Right renal cortex interstitium (tissue), 3 donors: Measurements from ENCODE around the gene FXYD3. TPM values are rescaled to one million over a fixed set of nuclear protein-coding genes. Genes with fewer than 3 reads are reported as not detected.

Source experiments
- polyA plus RNA-seq, 3 donors: library from polyadenylated mRNA; unstranded; fragments of 120-200 nt; gene quantifications; one replicate each; pipeline ENCODE4 v1.2.1, GENCODE V29; 2013; ENCODE audit not compliant: insufficient read length in 3 of 3

Gene FXYD3
- polyA plus RNA-seq, 3 donors, result 7.0 to 26.7 (median 15.4) TPM

Other genes with a start within 250 kb of the FXYD3 start
- 1 to 10 TPM; 7.0 to 8.5 (median 7.8) TPM for gene ZNF30, start 188.9 kb upstream of the FXYD3 start, polyA plus RNA-seq
- 1 to 10 TPM; 6.9 to 7.9 (median 7.0) TPM for gene ZNF792, start 151.6 kb upstream of the FXYD3 start, polyA plus RNA-seq
- gene GRAMD1A, start 115.5 kb upstream of the FXYD3 start, polyA plus RNA-seq, result 10 to 100 TPM; 38.3 to 51.2 (median 46.1) TPM
- gene SCN1B, start 85.4 kb upstream of the FXYD3 start, polyA plus RNA-seq, result under 1 TPM; 0.55 to 0.92 (median 0.64) TPM
- gene HPN, start 74.1 kb upstream of the FXYD3 start, polyA plus RNA-seq, result 100 to 1,000 TPM in 1 of 3 donors, 10 to 100 TPM in 2; 78.8 to 102 (median 83.3) TPM
- 1 to 10 TPM; 2.2 to 3.0 (median 2.3) TPM for gene LGI4, start 19.2 kb downstream of the FXYD3 start, polyA plus RNA-seq
- 10 to 100 TPM; 16.1 to 22.5 (median 20.2) TPM for gene FXYD1, start 23.0 kb downstream of the FXYD3 start, polyA plus RNA-seq
- 1 to 10 TPM in 1 of 3 donors, under 1 TPM in 2; 0.50 to 1.0 (median 0.57) TPM for gene FXYD7, start 27.4 kb downstream of the FXYD3 start, polyA plus RNA-seq
- gene FXYD5, start 38.9 kb downstream of the FXYD3 start, polyA plus RNA-seq, result 10 to 100 TPM; 19.1 to 36.7 (median 25.5) TPM
- gene FAM187B, start 112.9 kb downstream of the FXYD3 start, polyA plus RNA-seq, result not detected
- gene LSR, start 133.2 kb downstream of the FXYD3 start, polyA plus RNA-seq, result 10 to 100 TPM; 38.5 to 52.0 (median 51.5) TPM
- gene USF2, start 153.1 kb downstream of the FXYD3 start, polyA plus RNA-seq, result 100 to 1,000 TPM; 160 to 166 (median 164) TPM
- gene HAMP, start 166.7 kb downstream of the FXYD3 start, polyA plus RNA-seq, result under 1 TPM in 2 of 3 donors, not detected in 1; 0.06 to 0.31 TPM
- gene MAG, start 176.3 kb downstream of the FXYD3 start, polyA plus RNA-seq, result 1 to 10 TPM; 1.9 to 2.7 (median 2.3) TPM
- gene CD22, start 213.4 kb downstream of the FXYD3 start, polyA plus RNA-seq, result 1 to 10 TPM; 5.1 to 10.0 (median 8.7) TPM
- under 1 TPM; 0.22 to 0.30 (median 0.28) TPM for gene FFAR1, start 232.1 kb downstream of the FXYD3 start, polyA plus RNA-seq
- gene FFAR3, start 242.6 kb downstream of the FXYD3 start, polyA plus RNA-seq, result under 1 TPM in 2 of 3 donors, not detected in 1; 0.14 to 0.31 TPM